HEK293 (cell line): Measurements from ENCODE around the gene TBC1D9B.

Experiments
- ATF2 ChIP-seq: fragments of 450-650 bp; formaldehyde crosslinking; IDR thresholded peaks from 2 replicates; pipeline ENCODE4 v1.5.1; 2016; ENCODE audit warnings: missing biosample characterization, missing genetic modification characterization, low read depth
- GLI2 ChIP-seq: fragments of 450-650 bp; formaldehyde crosslinking; IDR thresholded peaks from 2 replicates; pipeline ENCODE4; 2017; ENCODE audit warnings: missing biosample characterization, missing genetic modification characterization, low read depth, borderline replicate concordance
- HIC1 ChIP-seq: fragments of 450-650 bp; formaldehyde crosslinking; IDR thresholded peaks from 2 replicates; pipeline ENCODE4 v1.5.1; 2016; ENCODE audit warnings: missing biosample characterization, missing genetic modification characterization
- PRDM10 ChIP-seq: fragments of 450-650 bp; formaldehyde crosslinking; IDR thresholded peaks from 2 replicates; pipeline ENCODE4 v1.5.1; 2016; ENCODE audit warnings: missing biosample characterization, missing genetic modification characterization
- SCRT1 ChIP-seq: fragments of 450-650 bp; formaldehyde crosslinking; IDR thresholded peaks from 2 replicates; pipeline ENCODE4 v1.5.1; 2016; ENCODE audit warnings: missing biosample characterization, missing genetic modification characterization, borderline replicate concordance
- ZBTB17 ChIP-seq: fragments of 450-650 bp; formaldehyde crosslinking; IDR thresholded peaks from 2 replicates; pipeline ENCODE4 v1.5.1; 2016; ENCODE audit warnings: missing biosample characterization, missing genetic modification characterization
- ZIC2 ChIP-seq: fragments of 450-650 bp; formaldehyde crosslinking; IDR thresholded peaks from 2 replicates; pipeline ENCODE4 v1.5.1; 2016; ENCODE audit warnings: missing biosample characterization, missing genetic modification characterization
- ZNF184 ChIP-seq: fragments of 450-650 bp; IDR thresholded peaks from 2 replicates; pipeline ENCODE4 v1.5.1; 2018; ENCODE audit warnings: missing biosample characterization, mild to moderate bottlenecking, missing genetic modification characterization
- ZNF280D ChIP-seq: fragments of 450-650 bp; formaldehyde crosslinking; IDR thresholded peaks from 2 replicates; pipeline ENCODE4 v1.5.1; 2016; ENCODE audit warnings: missing biosample characterization, missing genetic modification characterization
- ZNF341 ChIP-seq: fragments of 450-650 bp; formaldehyde crosslinking; IDR thresholded peaks from 2 replicates; pipeline ENCODE4; 2016; ENCODE audit warnings: low read depth, missing biosample characterization, missing genetic modification characterization
- ZNF449 ChIP-seq: fragments of 450-650 bp; formaldehyde crosslinking; IDR thresholded peaks from 2 replicates; pipeline ENCODE4 v1.5.1; 2017; ENCODE audit warnings: missing biosample characterization, mild to moderate bottlenecking, missing genetic modification characterization, moderate library complexity
- ZNF501 ChIP-seq: fragments of 450-650 bp; formaldehyde crosslinking; IDR thresholded peaks from 2 replicates; pipeline ENCODE4 v1.5.1; 2016; ENCODE audit warnings: missing biosample characterization, missing genetic modification characterization
- ZNF518A ChIP-seq: fragments of 450-650 bp; formaldehyde crosslinking; conservative IDR thresholded peaks from 2 replicates; pipeline ENCODE4 v1.5.1; 2016; ENCODE audit warnings: low read depth, missing biosample characterization, missing genetic modification characterization
- ZNF548 ChIP-seq: fragments of 450-650 bp; formaldehyde crosslinking; IDR thresholded peaks from 2 replicates; pipeline ENCODE4 v1.5.1; 2016; ENCODE audit warnings: missing biosample characterization, missing genetic modification characterization
- ZNF639 ChIP-seq: fragments of 450-650 bp; formaldehyde crosslinking; IDR thresholded peaks from 2 replicates; pipeline ENCODE4 v1.5.1; 2016; ENCODE audit warnings: missing biosample characterization, missing genetic modification characterization
- ZNF704 ChIP-seq: fragments of 450-650 bp; formaldehyde crosslinking; IDR thresholded peaks from 2 replicates; pipeline ENCODE4 v1.5.1; 2016; ENCODE audit warnings: missing biosample characterization, missing genetic modification characterization
- ZNF76 ChIP-seq: fragments of 450-650 bp; formaldehyde crosslinking; IDR thresholded peaks from 2 replicates; pipeline ENCODE4; 2016; ENCODE audit warnings: low read depth, missing biosample characterization, missing genetic modification characterization, borderline replicate concordance

The TBC1D9B gene

GRCh38 chr5:179819296-179820126, 88.2 kb downstream of the TBC1D9B start (continued):
- TF ChIP-seq ZNF518A (tag by site-specific recombination) (no peak), ZNF76 (tag by site-specific recombination) (no peak), SCRT1 (tag by site-specific recombination) (peak; percentile 95), ZNF280D (tag by site-specific recombination) (no peak), ZBTB17 (tag by site-specific recombination) (peak; percentile 42; the same call in 1 of the 2 replicates), ZNF341 (tag by site-specific recombination) (0 out of 2 replicates have a peak, but pooled peaks have one; percentile 4), ZNF449 (tag by site-specific recombination) (no peak), ZIC2 (tag by site-specific recombination) (peak; percentile 93), PRDM10 (peak; percentile 15; the same call in 1 of the 2 replicates), ZNF639 (tag by site-specific recombination) (peak; percentile 8; the same call in 1 of the 2 replicates), GLI2 (no peak), ATF2 (tag by site-specific recombination) (no peak), ZNF548 (tag by site-specific recombination) (no peak), ZNF184 (tag by site-specific recombination) (no peak), ZNF704 (tag by site-specific recombination) (no peak), HIC1 (peak; percentile 68), ZNF501 (tag by site-specific recombination) (0 out of 2 replicates have a peak, but pooled peaks have one; percentile 4)
